HG03025 (cell line): ENCODE measurements around the gene FAM50A.

ENCODE experiments used
- ATAC-seq: cut with Tn5 transposase; IDR thresholded peaks from one replicate; pipeline ENCODE4 v1.9.1; 2021; ENCODE audit warnings: mild to moderate bottlenecking, moderate library complexity; ENCODE audit not compliant: unreplicated experiment, low FRiP score

Gene FAM50A

DNA sequence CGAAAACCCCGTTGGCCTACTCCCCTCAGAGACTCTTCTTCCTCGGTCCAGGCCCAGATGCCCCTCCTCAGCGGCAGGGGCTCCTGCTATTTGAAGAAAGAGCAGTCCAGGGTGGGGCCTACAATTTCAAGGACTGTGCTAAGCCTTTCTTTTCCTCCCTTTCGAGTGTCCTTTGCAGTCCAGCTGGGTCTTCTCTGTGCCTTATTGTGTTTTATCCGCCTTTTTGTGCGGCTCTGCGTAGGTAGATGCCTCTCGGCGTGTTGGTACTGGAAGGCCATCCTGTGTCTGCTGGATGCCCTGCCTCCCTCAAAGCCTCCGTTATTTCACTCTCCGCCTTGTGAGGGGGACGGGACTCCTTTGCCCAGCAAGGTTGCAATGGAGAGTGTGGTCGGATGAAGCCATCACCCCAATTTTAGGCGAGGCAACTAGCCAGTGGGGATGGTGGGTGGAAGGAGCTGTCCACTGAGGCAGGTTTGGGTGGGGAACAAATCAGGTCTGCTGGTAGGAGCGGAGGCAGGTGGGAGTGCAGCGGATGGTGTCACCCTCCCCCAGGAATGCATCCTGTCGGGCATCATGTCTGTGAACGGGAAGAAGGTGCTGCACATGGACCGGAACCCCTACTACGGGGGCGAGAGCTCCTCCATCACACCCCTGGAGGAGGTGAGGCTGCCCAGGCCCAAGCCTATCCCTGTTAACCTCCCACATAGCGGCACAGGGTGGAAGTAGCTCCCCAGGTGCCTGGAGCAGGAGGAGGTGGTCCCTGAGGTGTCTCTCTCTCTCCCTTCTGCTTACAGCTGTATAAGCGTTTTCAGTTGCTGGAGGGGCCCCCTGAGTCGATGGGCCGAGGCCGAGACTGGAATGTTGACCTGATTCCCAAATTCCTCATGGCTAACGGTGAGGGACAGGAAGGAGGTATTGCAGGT is 5.7 kb upstream of the FAM50A start:
- no peak for ATAC-seq

DNA sequence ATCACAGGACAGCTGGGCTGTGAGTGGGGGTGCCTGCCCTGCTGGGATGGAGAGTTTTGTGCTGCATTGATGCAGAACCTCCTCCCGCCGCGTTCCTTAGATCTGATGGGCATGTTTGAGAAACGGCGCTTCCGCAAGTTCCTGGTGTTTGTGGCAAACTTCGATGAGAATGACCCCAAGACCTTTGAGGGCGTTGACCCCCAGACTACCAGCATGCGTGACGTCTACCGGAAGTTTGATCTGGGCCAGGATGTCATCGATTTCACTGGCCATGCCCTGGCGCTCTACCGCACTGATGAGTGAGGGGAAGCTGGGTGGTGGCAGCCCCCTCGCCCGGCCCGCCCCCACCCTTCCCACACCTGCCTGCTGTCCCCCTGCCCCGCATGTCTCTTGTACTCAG is 4.1 kb upstream of the FAM50A start:
- no peak for ATAC-seq

DNA sequence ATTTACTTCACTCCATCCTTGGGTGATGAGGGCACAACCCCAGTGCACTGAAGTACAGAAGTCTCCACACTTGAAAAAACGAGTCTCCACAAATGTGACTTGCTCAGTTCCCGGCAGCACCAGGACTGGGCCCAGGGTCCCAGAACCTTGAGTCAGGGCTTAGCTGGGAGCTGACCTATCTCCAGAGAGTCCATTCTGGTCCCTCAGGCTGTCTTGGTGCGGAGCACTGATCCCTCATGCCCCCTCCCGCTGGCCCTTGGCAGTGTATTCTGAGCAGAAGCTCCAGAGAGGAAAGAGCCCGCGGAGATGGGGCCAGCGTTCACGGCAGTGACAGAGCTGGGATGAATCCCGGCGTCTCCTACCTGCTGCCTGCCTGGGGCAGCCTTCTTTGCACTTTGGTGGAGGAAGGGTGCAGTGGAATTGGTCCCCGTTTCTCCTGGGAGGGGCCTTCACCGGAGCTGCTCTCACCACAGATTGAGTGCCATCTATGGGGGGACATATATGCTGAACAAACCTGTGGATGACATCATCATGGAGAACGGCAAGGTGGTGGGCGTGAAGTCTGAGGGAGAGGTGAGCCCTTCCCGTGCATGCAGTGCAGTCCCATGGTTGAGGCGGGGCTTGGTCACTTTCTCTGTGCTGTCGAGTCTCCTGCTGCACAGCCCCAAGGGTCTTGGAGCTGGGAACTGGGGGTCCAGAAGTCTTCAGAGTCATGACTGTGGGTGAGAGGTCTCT is 3.2 kb upstream of the FAM50A start:
- ATAC-seq: no peak

DNA sequence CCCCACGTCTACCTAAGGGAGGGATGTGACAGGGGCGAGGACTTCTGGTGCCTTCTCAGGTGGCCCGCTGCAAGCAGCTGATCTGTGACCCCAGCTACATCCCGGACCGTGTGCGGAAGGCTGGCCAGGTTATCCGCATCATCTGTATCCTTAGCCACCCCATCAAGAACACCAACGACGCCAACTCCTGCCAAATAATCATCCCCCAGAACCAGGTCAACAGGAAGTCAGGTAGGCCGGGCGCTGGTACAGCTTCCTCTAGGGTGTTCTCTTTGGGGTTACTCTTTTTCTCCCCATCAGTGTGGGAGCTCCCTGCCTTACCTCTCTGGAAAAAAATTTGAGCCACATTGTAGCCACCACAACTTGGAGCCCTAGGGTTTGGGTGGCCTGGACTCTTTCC is 2.4 kb upstream of the FAM50A start:
- ATAC-seq: no peak

DNA sequence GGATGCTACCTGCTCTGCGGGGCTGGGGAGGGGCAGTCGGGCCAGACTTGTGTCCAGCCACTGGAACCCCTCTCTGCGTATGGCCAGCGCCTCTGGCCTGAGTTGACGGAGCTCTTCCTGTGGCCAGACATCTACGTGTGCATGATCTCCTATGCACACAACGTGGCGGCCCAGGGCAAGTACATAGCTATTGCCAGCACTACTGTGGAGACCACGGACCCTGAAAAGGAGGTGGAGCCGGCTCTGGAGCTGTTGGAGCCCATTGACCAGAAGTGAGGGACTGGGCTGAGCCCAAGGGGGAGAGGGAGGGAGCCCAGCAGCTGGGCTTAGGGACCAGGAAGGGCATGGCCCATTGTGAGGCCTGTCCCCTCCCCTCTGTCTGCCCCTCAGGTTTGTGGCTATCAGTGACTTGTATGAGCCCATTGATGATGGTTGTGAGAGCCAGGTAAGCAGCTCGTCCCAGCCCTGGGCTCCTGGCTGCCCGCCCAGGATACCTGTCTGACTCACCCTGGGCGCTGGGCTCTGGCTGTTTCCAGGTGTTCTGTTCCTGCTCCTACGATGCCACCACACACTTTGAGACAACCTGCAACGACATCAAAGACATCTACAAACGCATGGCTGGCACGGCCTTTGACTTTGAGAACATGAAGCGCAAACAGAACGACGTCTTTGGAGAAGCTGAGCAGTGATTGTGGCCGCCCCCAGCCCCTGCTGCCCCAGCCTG is 1.8 kb upstream of the FAM50A start:
- no peak for ATAC-seq

DNA sequence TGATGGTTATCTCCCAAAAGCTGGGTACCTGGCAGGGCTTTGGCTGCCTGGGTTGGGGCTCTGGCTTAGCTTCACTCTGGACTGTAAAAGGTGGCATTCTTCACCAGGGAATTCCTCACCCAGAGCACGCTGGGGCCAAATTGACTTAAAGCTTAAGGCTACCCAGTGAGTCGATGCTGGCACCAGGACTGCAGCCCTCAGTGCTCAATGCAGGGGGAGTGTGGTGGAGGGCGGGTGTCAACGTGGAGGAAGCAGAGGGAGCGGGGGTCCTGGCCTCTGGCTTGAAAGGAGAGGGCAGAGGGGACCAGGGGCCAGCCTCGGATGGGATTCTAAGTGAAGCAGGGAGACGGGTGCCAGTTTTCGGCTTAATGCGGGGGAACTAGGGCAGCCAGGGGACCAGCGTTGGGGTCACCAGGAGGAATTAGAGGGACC is 446 bp upstream of the FAM50A start:
- ATAC-seq: no peak

DNA sequence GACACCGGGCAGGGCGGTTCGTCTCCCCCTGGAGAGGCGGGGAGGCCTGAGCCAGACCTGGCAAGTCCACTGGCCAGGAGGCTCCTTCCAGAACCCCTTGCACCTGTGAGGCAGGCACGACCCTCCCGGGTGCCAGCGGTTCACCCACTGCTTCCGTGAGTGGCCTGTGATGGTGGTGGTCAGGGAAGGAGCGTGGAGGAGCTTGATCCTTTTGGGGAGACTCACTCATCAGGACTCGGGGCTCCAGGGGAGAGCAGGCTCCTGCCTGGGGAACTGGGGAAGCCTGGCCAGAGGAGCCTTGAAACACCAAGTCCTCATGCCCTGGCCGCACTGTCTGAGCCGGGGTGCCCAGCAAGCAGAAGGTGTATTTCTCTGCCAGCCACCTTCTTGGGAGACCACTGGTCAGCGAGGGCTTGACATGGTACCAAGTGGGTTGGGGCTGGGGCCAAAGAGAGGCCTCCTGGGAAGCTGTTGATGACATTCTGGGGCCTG is 860 bp downstream of the FAM50A start:
- ATAC-seq: no peak

DNA sequence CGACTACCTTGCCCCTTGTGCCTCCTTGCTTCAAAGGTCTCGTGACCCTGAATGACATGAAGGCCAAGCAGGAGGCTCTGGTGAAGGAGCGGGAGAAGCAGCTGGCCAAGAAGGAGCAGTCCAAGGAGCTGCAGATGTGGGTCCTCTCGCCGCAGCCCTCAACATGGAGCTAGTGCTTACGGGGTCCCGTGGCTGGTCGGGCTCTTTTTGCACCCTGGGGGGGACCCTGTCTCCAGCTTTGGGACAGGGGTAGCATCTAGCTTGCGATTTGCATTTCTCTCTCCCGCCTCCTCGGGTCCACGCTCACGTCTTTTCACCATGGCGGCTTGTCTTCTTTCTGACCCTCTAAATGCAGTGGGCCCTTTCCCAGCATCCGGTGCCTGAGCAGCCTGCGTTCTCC is 1.8 kb downstream of the FAM50A start:
- ATAC-seq: no peak

DNA sequence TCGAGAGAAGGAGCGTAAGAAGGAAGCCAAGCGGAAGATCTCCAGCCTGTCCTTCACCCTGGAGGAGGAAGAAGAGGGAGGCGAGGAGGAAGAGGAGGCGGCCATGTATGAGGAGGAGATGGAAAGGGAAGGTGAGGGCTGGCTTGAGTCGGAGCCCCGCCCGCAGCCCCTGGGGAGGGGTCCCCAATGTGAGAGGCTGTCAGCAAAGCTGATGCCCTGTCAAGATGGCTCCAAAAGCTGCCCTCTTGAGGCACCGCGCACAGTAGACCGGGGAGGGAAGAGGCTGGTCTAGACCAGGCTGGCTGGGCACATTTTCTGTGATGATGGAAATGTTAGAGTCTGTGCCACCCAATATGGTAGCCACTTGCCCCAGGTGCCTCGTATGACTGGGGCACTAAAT is 2.5 kb downstream of the FAM50A start:
- no peak for ATAC-seq

DNA sequence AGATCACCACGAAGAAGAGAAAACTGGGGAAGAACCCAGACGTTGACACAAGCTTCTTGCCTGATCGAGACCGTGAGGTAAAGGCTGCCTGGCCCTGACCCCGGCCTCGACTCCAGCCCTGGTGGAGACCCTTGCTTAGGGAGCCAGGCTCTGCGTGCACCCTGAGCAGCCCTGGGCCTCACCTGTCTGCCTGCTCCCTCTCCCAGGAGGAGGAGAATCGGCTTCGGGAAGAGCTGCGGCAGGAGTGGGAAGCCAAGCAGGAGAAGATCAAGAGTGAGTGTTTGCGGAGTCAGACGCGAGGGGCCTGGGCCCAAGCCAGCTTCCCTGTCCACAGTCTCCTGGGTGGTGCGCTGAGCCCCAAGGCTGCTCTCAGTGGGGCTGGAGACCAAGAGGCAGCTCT is 4.5 kb downstream of the FAM50A start:
- no peak for ATAC-seq

DNA sequence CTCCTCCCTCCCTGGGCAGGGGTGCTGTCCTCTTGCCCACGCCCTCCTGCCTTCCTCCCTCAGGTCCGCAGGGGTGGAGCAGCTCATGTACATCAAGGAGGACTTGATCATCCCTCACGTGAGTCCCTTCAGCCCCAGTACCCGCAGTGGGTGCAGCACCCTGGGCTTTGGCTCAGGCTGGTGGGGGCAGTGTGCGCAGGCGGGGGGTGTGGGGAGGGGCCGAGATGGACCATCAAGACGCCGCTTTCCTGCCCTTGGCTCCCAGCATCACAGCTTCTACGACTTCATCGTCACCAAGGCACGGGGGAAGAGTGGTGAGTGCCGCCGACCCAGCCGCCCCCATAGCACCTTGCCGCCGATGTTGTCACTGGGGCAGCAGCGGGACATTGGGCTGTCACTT is 5.7 kb downstream of the FAM50A start:
- ATAC-seq: no peak

DNA sequence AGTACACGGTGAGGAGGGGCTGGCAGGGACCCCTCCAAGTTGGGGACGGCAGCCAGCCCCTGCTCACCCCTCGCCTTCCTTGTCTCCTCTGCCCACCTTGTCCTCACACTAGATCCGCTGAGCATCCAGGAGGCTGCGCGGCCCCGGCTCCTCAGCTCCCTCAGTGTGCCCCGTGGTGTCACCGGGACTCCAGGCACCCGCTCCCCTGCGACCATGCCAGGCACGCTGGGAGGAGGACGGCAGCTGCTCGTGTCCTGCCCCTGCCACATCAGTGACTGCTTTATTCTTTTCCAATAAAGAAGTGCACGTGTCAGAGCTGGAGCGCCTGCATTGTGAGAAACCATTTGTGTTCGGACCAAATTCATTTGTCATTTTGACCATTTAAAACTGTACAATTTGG is 6.4 kb downstream of the FAM50A start:
- no peak for ATAC-seq

DNA sequence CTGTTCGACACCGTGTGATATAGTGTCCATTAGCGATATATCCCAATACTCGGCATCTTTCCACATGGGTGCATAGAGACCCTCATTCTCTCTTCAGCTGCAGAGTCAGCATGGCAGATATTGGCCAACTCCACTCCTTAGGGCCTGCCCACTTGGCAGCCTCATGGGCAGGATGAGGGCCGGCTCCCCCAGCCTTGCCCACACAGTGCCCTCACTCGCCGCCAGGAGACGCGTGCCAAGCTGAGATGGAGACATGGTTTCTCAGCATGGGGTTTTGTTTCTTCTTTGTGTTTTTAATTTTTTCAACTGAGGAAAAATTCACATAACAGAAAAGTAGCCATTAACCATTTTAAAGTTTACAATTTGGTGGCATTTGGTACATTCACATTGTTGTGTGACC is 8.9 kb downstream of the FAM50A start:
- no peak for ATAC-seq

DNA sequence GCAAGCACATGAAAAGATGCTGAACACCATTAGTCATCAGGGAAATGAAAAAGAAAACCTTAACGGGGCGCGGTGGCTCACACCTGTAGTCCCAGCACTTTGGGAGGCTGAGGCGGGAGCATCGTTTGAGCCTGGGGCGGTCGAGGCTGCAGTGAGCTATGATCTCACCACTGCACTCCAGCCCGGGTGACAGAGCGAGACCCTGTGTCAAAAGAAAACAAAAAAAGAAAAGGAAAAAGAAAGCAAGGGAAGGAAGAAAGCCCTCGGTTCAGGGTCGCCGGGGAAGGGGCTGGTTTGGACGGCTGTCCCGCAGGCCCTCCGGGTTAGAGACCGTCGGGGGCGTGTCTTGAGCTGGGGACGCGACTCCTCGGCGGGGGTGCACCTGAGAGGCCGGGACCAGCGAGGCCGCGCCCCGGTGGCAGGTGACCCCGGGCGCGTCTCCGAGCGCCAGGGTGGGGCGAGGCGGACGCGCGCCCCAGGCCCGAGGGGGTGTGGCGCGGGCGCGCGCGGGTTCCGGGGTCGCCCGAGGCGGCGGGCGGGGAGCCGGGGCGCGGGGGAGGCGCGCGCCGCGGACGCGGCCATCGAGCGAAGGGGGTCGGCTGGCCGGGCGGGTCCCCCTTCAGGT is 13.7 kb downstream of the FAM50A start:
- peak; percentile 47 for ATAC-seq

DNA sequence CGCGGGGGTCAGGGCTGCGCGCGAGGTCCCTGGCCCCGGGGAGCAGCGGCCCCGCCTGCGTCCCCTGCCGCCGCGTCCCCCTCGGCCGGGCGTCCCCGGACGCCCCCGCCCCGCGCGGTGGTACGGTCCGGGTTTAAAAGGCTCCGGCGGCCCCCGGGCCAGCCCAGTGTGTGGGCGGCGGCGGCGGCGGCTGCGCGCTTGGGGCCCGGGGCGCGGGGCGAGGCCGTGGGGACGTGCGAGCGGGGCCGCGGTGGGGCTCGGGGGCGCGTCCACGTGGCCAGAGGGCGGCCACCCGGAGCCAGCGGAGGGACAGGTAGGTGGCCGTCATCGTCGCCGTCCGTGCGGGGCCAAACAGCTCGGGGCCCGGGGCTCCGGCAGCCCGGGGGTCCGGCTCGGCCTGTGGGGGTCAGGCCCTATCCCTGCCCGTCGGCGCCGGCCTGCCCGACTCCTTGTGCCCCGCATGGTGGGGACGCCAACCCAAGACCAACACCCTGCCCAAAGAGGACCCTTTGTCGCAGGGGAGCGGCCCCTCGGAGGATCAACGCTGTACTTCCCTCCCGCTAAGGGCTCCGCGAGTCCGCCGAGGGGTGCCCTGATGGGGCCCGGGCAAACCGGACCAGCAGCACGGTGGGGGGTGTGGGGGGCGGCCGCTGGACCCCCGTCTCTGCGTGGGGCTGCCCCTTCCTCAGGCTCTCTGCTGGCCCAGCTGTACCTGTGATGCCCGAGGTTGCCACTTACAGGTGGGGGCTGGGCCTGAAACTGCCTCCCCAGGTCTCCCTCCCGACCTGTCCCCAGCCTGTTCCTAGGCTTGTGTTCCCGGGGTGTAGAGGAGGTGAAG is 14.4 kb downstream of the FAM50A start, which contains the start of gene PLXNA3:
TSS of gene PLXNA3 (plus strand) at position 166 of the 838 bp plus-strand sequence. CDS start 1,903 bp downstream, outside the sequence.
- ATAC-seq: peak; percentile 46

DNA sequence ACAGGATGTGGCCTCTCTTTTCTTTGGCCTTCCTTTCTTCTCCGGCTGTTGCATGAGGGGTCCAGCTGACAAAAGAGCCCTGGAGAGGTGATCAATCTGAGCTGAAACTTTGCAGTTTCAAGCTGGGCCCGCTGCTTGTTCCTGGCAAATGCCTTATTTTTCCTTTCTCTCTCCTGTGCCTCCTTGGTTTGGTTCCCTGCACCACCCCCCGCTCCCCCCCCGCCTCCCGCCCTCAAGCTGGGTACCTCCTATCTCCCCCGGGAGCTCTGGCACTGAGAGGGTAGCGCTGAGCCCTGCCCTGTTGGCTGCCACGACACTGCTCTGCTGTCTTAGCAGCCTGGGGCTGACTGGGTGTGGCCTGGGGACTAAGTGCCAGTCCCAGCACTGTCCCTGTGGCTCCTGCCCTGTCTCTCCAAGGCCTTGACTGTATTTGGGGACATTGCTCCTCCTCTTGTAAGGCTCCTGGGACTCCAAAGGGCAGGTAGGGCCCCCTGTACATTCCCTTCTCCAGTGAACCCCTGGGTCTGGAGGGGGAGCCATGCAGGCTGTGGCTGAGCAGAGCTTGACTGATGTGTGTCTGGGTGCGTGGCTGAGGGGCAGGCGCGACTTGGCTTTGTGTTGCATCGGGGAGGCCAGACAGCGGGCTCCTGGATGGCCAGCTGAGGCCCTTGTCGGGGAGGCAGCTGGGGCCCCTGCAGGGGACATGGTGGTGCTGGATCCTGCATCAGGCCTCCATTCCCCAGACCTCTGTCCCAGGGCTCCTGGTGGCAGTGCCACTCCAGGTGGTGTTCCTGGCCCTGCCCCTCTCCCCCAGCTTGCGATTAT is 15.2 kb downstream of the FAM50A start:
- ATAC-seq: no peak

DNA sequence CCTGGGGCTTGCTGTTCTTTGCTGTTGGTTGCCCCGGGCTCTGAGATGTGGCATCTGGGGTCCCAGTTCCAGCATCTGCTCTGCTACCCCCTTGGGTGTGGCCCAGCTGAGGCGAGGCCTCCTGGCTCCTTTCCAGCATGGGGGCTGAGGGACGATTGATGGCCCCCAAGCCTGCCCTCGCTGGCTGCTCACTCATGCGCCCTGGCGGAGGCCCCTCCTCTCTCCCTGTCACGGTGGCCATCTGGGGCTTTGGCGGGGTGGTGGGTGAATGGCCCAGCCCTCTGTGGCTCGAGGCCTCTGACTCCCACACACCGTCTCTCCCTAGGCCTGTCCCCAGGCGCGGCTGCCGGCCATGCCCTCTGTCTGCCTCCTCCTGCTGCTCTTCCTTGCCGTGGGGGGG is 15.9 kb downstream of the FAM50A start:
- ATAC-seq: no peak

DNA sequence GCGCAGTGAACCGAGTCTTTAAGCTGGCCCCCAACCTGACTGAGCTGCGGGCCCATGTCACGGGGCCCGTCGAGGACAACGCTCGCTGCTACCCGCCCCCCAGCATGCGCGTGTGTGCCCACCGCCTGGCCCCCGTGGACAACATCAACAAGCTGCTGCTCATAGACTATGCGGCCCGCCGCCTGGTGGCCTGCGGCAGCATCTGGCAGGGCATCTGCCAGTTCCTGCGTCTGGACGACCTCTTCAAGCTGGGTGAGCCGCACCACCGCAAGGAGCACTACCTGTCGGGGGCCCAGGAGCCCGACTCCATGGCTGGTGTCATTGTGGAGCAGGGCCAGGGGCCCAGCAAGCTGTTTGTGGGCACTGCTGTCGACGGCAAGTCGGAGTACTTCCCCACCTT is 16.4 kb downstream of the FAM50A start:
- ATAC-seq: no peak

DNA sequence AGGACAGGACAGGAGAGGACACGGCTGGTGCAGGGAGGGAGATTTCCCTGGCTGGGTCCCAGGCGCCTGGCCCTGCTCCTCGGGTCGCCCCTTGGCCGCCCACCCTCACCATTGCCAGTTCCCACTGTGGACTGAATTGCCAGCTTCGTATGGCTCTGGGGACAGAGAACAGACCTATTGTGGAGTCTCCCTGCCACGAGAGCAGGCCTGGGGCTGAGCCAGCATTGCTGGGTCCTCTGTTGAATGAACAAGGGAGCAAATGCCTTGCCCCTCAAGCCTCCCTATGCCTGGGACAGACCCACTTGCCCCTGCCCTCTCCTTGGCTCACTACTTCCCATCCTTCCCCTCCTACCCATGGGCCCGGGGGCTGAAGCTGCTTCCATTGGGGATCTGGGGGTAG is 18.5 kb downstream of the FAM50A start:
- ATAC-seq: no peak
